ENCODE data around the gene MKS1. TPM values are rescaled to one million over a fixed set of nuclear protein-coding genes. Genes with fewer than 3 reads are reported as not detected.

MKS1 gene
- total RNA-seq, 1 donor from 2014 or later = 27.8 TPM

- DNase-seq (ENCODE audit: low spot score) = no peak
- H3K27me3 Mint-ChIP-seq (ENCODE audit: unreplicated experiment) = peaks cover 8% of the 10 kb centered on the region
- peaks cover 10% of the 10 kb centered on the region for H3K4me1 Mint-ChIP-seq (ENCODE audit: unreplicated experiment)
- H3K9me3 Mint-ChIP-seq (ENCODE audit: unreplicated experiment) = no peaks in the 10 kb centered on the region
- H3K36me3 Mint-ChIP-seq (ENCODE audit: low read depth, unreplicated experiment) = peaks cover 3% of the 10 kb centered on the region
- peak overlapping the region; percentile 52 for H3K27ac Mint-ChIP-seq (ENCODE audit: unreplicated experiment)
- TF ChIP-seq CTCF (IDR thresholded peaks at IDR 0.05; ENCODE audit: unreplicated experiment) = no peak
- H3K4me3 Mint-ChIP-seq (ENCODE audit: unreplicated experiment) = peak overlapping the region; percentile 98
Measured at GRCh38 chr17:58219789-58220183, 731 bp upstream of the MKS1 start.

GRCh38 chr17:58217766-58218165 is 1.3 kb downstream of the MKS1 start:
- Mint-ChIP-seq H3K4me1 (ENCODE audit: unreplicated experiment) (peaks cover 14% of the 10 kb centered on the region), H3K36me3 (ENCODE audit: low read depth, unreplicated experiment) (peaks cover 8% of the 10 kb centered on the region), H3K9me3 (ENCODE audit: unreplicated experiment) (no peaks in the 10 kb centered on the region), H3K27ac (ENCODE audit: unreplicated experiment) (peak overlapping the region; percentile 40), H3K4me3 (ENCODE audit: unreplicated experiment) (peak overlapping the region; percentile 42), H3K27me3 (ENCODE audit: unreplicated experiment) (peaks cover 9% of the 10 kb centered on the region)
- no peak for TF ChIP-seq CTCF (IDR thresholded peaks at IDR 0.05; ENCODE audit: unreplicated experiment)
- no peak for DNase-seq (ENCODE audit: low spot score)

GRCh38 chr17:58215685-58216084 is 3.4 kb downstream of the MKS1 start:
- H3K9me3 Mint-ChIP-seq (ENCODE audit: unreplicated experiment) = no peaks in the 10 kb centered on the region

GRCh38 chr17:58210922-58211321 is 8.1 kb downstream of the MKS1 start:
- no peak for DNase-seq (ENCODE audit: low spot score)
- H3K4me1 Mint-ChIP-seq (ENCODE audit: unreplicated experiment) = peaks cover 4% of the 10 kb centered on the region
- no peak overlapping the region for H3K4me3 Mint-ChIP-seq (ENCODE audit: unreplicated experiment)
- H3K27ac Mint-ChIP-seq (ENCODE audit: unreplicated experiment) = no peak overlapping the region
- no peak for TF ChIP-seq CTCF (IDR thresholded peaks at IDR 0.05; ENCODE audit: unreplicated experiment)
- H3K9me3 Mint-ChIP-seq (ENCODE audit: unreplicated experiment) = no peaks in the 10 kb centered on the region
- peaks cover 4% of the 10 kb centered on the region for H3K27me3 Mint-ChIP-seq (ENCODE audit: unreplicated experiment)
- peaks cover 34% of the 10 kb centered on the region for H3K36me3 Mint-ChIP-seq (ENCODE audit: low read depth, unreplicated experiment)

More at GRCh38 chr17:58215685-58216084, 3.4 kb downstream of the MKS1 start:
- no peak overlapping the region for H3K4me3 Mint-ChIP-seq (ENCODE audit: unreplicated experiment)
- no peak for TF ChIP-seq CTCF (IDR thresholded peaks at IDR 0.05; ENCODE audit: unreplicated experiment)
- peaks cover 10% of the 10 kb centered on the region for H3K27me3 Mint-ChIP-seq (ENCODE audit: unreplicated experiment)
- peaks cover 14% of the 10 kb centered on the region for H3K4me1 Mint-ChIP-seq (ENCODE audit: unreplicated experiment)
- peaks cover 18% of the 10 kb centered on the region for H3K36me3 Mint-ChIP-seq (ENCODE audit: low read depth, unreplicated experiment)
- H3K27ac Mint-ChIP-seq (ENCODE audit: unreplicated experiment) = no peak overlapping the region
- no peak for DNase-seq (ENCODE audit: low spot score)

GRCh38 chr17:58208344-58208743 is 10.7 kb downstream of the MKS1 start:
- DNase-seq (ENCODE audit: low spot score) = no peak
- Mint-ChIP-seq H3K27ac (ENCODE audit: unreplicated experiment) (no peak overlapping the region), H3K9me3 (ENCODE audit: unreplicated experiment) (no peaks in the 10 kb centered on the region), H3K4me3 (ENCODE audit: unreplicated experiment) (no peak overlapping the region), H3K27me3 (ENCODE audit: unreplicated experiment) (peaks cover 1% of the 10 kb centered on the region), H3K36me3 (ENCODE audit: low read depth, unreplicated experiment) (peaks cover 33% of the 10 kb centered on the region), H3K4me1 (ENCODE audit: unreplicated experiment) (no peaks in the 10 kb centered on the region)
- TF ChIP-seq CTCF (IDR thresholded peaks at IDR 0.05; ENCODE audit: unreplicated experiment) = no peak

Measured in endothelial cell (in vitro differentiated cells).